MM.1S (cell line): ENCODE results near the gene MEGF8.

ENCODE experiments used
- DNase-seq: peaks from one replicate; pipeline ENCODE4 v3.0.0-alpha.2; 2015
- H2AFZ ChIP-seq: fragments of 300-600 bp; sonication (generic); 2 replicates; pipeline ENCODE4 v1.6.0; 2016; ENCODE audit warnings: antibody characterized with exemption, low read length
- H3F3A ChIP-seq: fragments of 300-600 bp; sonication (generic); 2 replicates; pipeline ENCODE4 v1.6.1; 2016; ENCODE audit warnings: mild to moderate bottlenecking, antibody characterized with exemption, low read length, moderate library complexity, mixed read lengths; ENCODE audit not compliant: insufficient read depth
- H3K27ac ChIP-seq: fragments of 300-600 bp; sonication (generic); 2 replicates; pipeline ENCODE4 v1.5.1; 2016; ENCODE audit warnings: mild to moderate bottlenecking, low read length
- H3K27me3 ChIP-seq: fragments of 300-600 bp; sonication (generic); replicated peaks from 2 replicates; pipeline ENCODE4 v1.6.0; 2016; ENCODE audit warnings: low read length; ENCODE audit not compliant: insufficient read depth
- H3K36me3 ChIP-seq: fragments of 300-600 bp; sonication (generic); replicated peaks from 2 replicates; pipeline ENCODE4 v1.6.1; 2016; ENCODE audit warnings: mild to moderate bottlenecking, low read length, mixed read lengths; ENCODE audit not compliant: insufficient read depth
- H3K4me1 ChIP-seq: fragments of 300-600 bp; sonication (generic); 2 replicates; pipeline ENCODE4 v1.6.1; 2016; ENCODE audit warnings: low read length, mixed read lengths
- H3K4me2 ChIP-seq: fragments of 300-600 bp; sonication (generic); 2 replicates; pipeline ENCODE4 v1.6.0; 2016; ENCODE audit warnings: low read depth, low read length
- H3K4me3 ChIP-seq: fragments of 300-600 bp; sonication (generic); 2 replicates; pipeline ENCODE4 v1.5.1; 2016; ENCODE audit warnings: low read length, mixed read lengths
- H3K79me2 ChIP-seq: fragments of 300-600 bp; sonication (generic); 2 replicates; pipeline ENCODE4 v1.6.1; 2016; ENCODE audit warnings: mixed run types, low read length, mixed read lengths
- H3K9ac ChIP-seq: fragments of 300-600 bp; sonication (generic); 2 replicates; pipeline ENCODE4 v1.6.1; 2016; ENCODE audit warnings: low read length, mixed read lengths
- H3K9me2 ChIP-seq: fragments of 300-600 bp; sonication (generic); replicated peaks from 2 replicates; pipeline ENCODE4 v1.6.1; 2016; ENCODE audit warnings: mild to moderate bottlenecking, low read length, mixed read lengths; ENCODE audit not compliant: insufficient read depth
- H3K9me3 ChIP-seq: fragments of 300-600 bp; sonication (generic); replicated peaks from 2 replicates; pipeline ENCODE4 v1.6.1; 2016; ENCODE audit warnings: mild to moderate bottlenecking, low read length, mixed read lengths; ENCODE audit not compliant: insufficient read depth
- H4K20me1 ChIP-seq: fragments of 300-600 bp; sonication (generic); 2 replicates; pipeline ENCODE4 v1.6.1; 2016; ENCODE audit warnings: mild to moderate bottlenecking, low read length, moderate library complexity, mixed read lengths; ENCODE audit not compliant: insufficient read depth
- EZH2 ChIP-seq: fragments of 300-600 bp; sonication (generic); optimal IDR thresholded peaks from 2 replicates; pipeline ENCODE3; 2017; ENCODE audit warnings: low read depth, mild to moderate bottlenecking, antibody characterized with exemption, low read length, mixed read lengths
- EZH2phosphoT487 ChIP-seq: fragments of 300-600 bp; sonication (generic); IDR thresholded peaks from 2 replicates; pipeline ENCODE4 v1.6.1; 2018; ENCODE audit warnings: antibody characterized with exemption, low read length
- TF ChIP-seq, protein P1 (sequence below): fragments of 300-600 bp; sonication (generic); IDR thresholded peaks from 2 replicates; pipeline ENCODE4 v1.5.1; 2016; ENCODE audit warnings: antibody characterized with exemption, low read length, mixed read lengths

The MEGF8 gene

GRCh38 chr19:42303101-42303464, 22.4 kb upstream of the MEGF8 start:
- no peak for TF ChIP-seq EZH2phosphoT487
- Histone ChIP-seq H3K27ac (no peak overlapping the region), H3K4me2 (peak overlapping the region; percentile 97; the same call in 1 of the 2 replicates), H2AFZ (peak overlapping the region; percentile 96), H3K4me3 (peak overlapping the region; percentile 89), H3K79me2 (no peaks in the 10 kb centered on the region), H3K27me3 (no peaks in the 10 kb centered on the region), H3K9ac (peak overlapping the region; percentile 60; the same call in 1 of the 2 replicates), H3K9me3 (no peaks in the 10 kb centered on the region), H4K20me1 (no peaks in the 10 kb centered on the region), H3K36me3 (no peaks in the 10 kb centered on the region), H3F3A (no peaks in the 10 kb centered on the region; the same call in 1 of the 2 replicates), H3K9me2 (no peaks in the 10 kb centered on the region), H3K4me1 (peaks cover 3% of the 10 kb centered on the region; the same call in 1 of the 2 replicates)
- no peak for DNase-seq

DNA sequence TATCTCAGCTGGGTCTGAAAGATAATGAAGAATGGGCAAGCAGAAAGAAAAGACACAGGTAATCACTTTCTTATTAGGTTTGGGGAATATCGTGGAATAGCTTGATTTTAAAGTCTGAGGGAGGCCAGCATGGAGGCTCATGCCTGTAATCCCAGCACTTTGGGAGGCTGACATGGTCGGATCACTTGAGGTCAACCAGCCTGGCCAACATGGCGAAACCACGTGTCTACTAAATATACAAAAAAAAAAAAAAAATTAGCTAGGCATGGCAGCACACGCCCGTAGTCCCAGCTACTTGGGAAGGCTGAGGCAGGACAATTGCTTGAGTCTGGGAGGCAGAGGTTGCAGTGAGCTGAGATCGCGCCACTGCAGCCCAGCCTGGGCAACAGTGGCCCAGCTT, 21.6 kb upstream of the MEGF8 start:
- Histone ChIP-seq H3F3A (no peaks in the 10 kb centered on the region; the same call in 1 of the 2 replicates), H3K4me1 (peaks cover 3% of the 10 kb centered on the region; the same call in 1 of the 2 replicates), H3K4me2 (no peak overlapping the region), H3K9me2 (no peaks in the 10 kb centered on the region), H3K4me3 (no peak overlapping the region), H3K9me3 (no peaks in the 10 kb centered on the region), H3K36me3 (no peaks in the 10 kb centered on the region), H3K9ac (no peak overlapping the region), H3K79me2 (no peaks in the 10 kb centered on the region), H4K20me1 (no peaks in the 10 kb centered on the region), H2AFZ (no peak overlapping the region), H3K27me3 (no peaks in the 10 kb centered on the region), H3K27ac (no peak overlapping the region)
- TF ChIP-seq, protein P1, sequence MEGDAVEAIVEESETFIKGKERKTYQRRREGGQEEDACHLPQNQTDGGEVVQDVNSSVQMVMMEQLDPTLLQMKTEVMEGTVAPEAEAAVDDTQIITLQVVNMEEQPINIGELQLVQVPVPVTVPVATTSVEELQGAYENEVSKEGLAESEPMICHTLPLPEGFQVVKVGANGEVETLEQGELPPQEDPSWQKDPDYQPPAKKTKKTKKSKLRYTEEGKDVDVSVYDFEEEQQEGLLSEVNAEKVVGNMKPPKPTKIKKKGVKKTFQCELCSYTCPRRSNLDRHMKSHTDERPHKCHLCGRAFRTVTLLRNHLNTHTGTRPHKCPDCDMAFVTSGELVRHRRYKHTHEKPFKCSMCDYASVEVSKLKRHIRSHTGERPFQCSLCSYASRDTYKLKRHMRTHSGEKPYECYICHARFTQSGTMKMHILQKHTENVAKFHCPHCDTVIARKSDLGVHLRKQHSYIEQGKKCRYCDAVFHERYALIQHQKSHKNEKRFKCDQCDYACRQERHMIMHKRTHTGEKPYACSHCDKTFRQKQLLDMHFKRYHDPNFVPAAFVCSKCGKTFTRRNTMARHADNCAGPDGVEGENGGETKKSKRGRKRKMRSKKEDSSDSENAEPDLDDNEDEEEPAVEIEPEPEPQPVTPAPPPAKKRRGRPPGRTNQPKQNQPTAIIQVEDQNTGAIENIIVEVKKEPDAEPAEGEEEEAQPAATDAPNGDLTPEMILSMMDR = no peak
- no peak for TF ChIP-seq EZH2
- no peak for DNase-seq

- Histone ChIP-seq H3K27me3 (peaks cover 3% of the 10 kb centered on the region; the same call in 1 of the 2 replicates), H3F3A (no peaks in the 10 kb centered on the region), H3K4me2 (no peak overlapping the region), H2AFZ (no peak overlapping the region), H3K9me2 (no peaks in the 10 kb centered on the region), H3K27ac (no peak overlapping the region), H3K4me3 (no peak overlapping the region), H3K36me3 (no peaks in the 10 kb centered on the region), H3K9ac (no peak overlapping the region), H4K20me1 (no peaks in the 10 kb centered on the region), H3K79me2 (no peaks in the 10 kb centered on the region), H3K9me3 (no peaks in the 10 kb centered on the region), H3K4me1 (peaks cover 3% of the 10 kb centered on the region; the same call in 1 of the 2 replicates)
- TF ChIP-seq EZH2 = no peak
- TF ChIP-seq, protein P1 = no peak
- TF ChIP-seq EZH2phosphoT487 = no peak
- no peak for DNase-seq
Measured at GRCh38 chr19:42306646-42307045, 18.8 kb upstream of the MEGF8 start.

- no peaks in the 10 kb centered on the region for H3K9me3 ChIP-seq
- no peaks in the 10 kb centered on the region for H3K79me2 ChIP-seq
- no peaks in the 10 kb centered on the region for H3F3A ChIP-seq
Measured at GRCh38 chr19:42309686-42310085, 15.7 kb upstream of the MEGF8 start.

More at GRCh38 chr19:42309686-42310085, 15.7 kb upstream of the MEGF8 start:
- Histone ChIP-seq H3K36me3 (no peaks in the 10 kb centered on the region), H3K4me1 (no peaks in the 10 kb centered on the region), H3K27me3 (peaks cover 31% of the 10 kb centered on the region), H2AFZ (no peak overlapping the region), H3K9ac (no peak overlapping the region), H3K4me3 (no peak overlapping the region), H3K9me2 (no peaks in the 10 kb centered on the region), H3K4me2 (no peak overlapping the region), H3K27ac (no peak overlapping the region), H4K20me1 (no peaks in the 10 kb centered on the region)
- TF ChIP-seq EZH2phosphoT487 = no peak
- TF ChIP-seq EZH2 = no peak
- TF ChIP-seq, protein P1 = no peak
- DNase-seq = no peak
